ENCODE measurements around the gene FAM156B.
"Not testable (repeated sequence)": the region's sequence is repeated elsewhere in the genome, so short reads cannot be mapped to it uniquely, and the experiment has no call there.

FAM156B gene

GRCh38 chrX:52874661-52875060 is 22.5 kb upstream of the FAM156B start:
- no peak overlapping the region for H3K9ac ChIP-seq (ENCODE audit: low read length)
- no peak overlapping the region for H2AK5ac ChIP-seq (ENCODE audit: low read length, severe bottlenecking)
- no peak overlapping the region for H3K14ac ChIP-seq (ENCODE audit: low read length in 2 of 2)
- 67% methylated on average over 2 of the region's 5 CpGs for WGBS
- H3K23ac ChIP-seq (ENCODE audit: low read length in 2 of 2), result no peak overlapping the region
- H3K79me1 ChIP-seq (replicated peaks; ENCODE audit: low read length, poor library complexity, severe bottlenecking), result no peaks in the 10 kb centered on the region
- DNase-seq, result no peak
- no peaks in the 10 kb centered on the region for H3K9me3 ChIP-seq (ENCODE audit: control insufficient read depth, low read length)
- no peak overlapping the region for H3K4ac ChIP-seq (ENCODE audit: low read depth in 1 of 2, low read length in 2 of 2)
- no peak overlapping the region for H2BK12ac ChIP-seq (ENCODE audit: low read length in 2 of 2)
- peaks cover 0 to 38% of the 10 kb centered on the region in 2 experiments for H3K27me3 ChIP-seq (ENCODE audit: control insufficient read depth in 1 of 2, insufficient read depth in 1 of 2, low read length in 2 of 2)
- H2AFZ ChIP-seq (ENCODE audit: low read depth, low read length), result no peak overlapping the region
- H3K18ac ChIP-seq (ENCODE audit: low read depth in 1 of 2, low read length in 2 of 2), result no peak overlapping the region
- H3K36me3 ChIP-seq (ENCODE audit: control insufficient read depth in 1 of 2, insufficient read depth in 2 of 2, low read depth in 1 of 2, low read length in 2 of 2), result no peaks in the 10 kb centered on the region
- no peak overlapping the region for H3K4me3 ChIP-seq (ENCODE audit: insufficient read depth in 1 of 2, low read depth in 1 of 2, low read length in 2 of 2)
- H2BK120ac ChIP-seq (ENCODE audit: low read depth, low read length), result no peak overlapping the region
- H2BK5ac ChIP-seq (ENCODE audit: low read depth, low read length, poor library complexity, severe bottlenecking), result no peak overlapping the region
- no peak overlapping the region for H2BK15ac ChIP-seq (ENCODE audit: low read depth, poor library complexity, severe bottlenecking)
- no peaks in the 10 kb centered on the region for H3K4me1 ChIP-seq (ENCODE audit: control insufficient read depth, insufficient read depth, low read depth, low read length)
- H3K27ac ChIP-seq (ENCODE audit: low read length, poor library complexity, severe bottlenecking), result no peak overlapping the region
- no peak overlapping the region for H3K4me2 ChIP-seq (ENCODE audit: low read length, poor library complexity, severe bottlenecking)
- no peak overlapping the region for H4K91ac ChIP-seq (ENCODE audit: low read length)
- no peak overlapping the region for H4K8ac ChIP-seq (ENCODE audit: low read length)

GRCh38 chrX:52875436-52875835 is 21.7 kb upstream of the FAM156B start:
- not testable (repeated sequence) for H3K4me2 ChIP-seq (ENCODE audit: low read length, poor library complexity, severe bottlenecking); H2AFZ ChIP-seq (ENCODE audit: low read depth, low read length); H4K8ac ChIP-seq (ENCODE audit: low read length); H3K18ac ChIP-seq (ENCODE audit: low read depth in 1 of 2, low read length in 2 of 2); H3K36me3 ChIP-seq (ENCODE audit: control insufficient read depth in 1 of 2, insufficient read depth in 2 of 2, low read depth in 1 of 2, low read length in 2 of 2); H2BK5ac ChIP-seq (ENCODE audit: low read depth, low read length, poor library complexity, severe bottlenecking); H2BK12ac ChIP-seq (ENCODE audit: low read length in 2 of 2); DNase-seq; H2BK15ac ChIP-seq (ENCODE audit: low read depth, poor library complexity, severe bottlenecking); H3K4me1 ChIP-seq (ENCODE audit: control insufficient read depth, insufficient read depth, low read depth, low read length); H2BK120ac ChIP-seq (ENCODE audit: low read depth, low read length); H3K4ac ChIP-seq (ENCODE audit: low read depth in 1 of 2, low read length in 2 of 2); H2AK5ac ChIP-seq (ENCODE audit: low read length, severe bottlenecking); H4K91ac ChIP-seq (ENCODE audit: low read length); H3K23ac ChIP-seq (ENCODE audit: low read length in 2 of 2); H3K4me3 ChIP-seq (ENCODE audit: insufficient read depth in 1 of 2, low read depth in 1 of 2, low read length in 2 of 2); H3K14ac ChIP-seq (ENCODE audit: low read length in 2 of 2); H3K9ac ChIP-seq (ENCODE audit: low read length); H3K79me1 ChIP-seq (replicated peaks; ENCODE audit: low read length, poor library complexity, severe bottlenecking); H3K9me3 ChIP-seq (ENCODE audit: control insufficient read depth, low read length); H3K27ac ChIP-seq (ENCODE audit: low read length, poor library complexity, severe bottlenecking)
- WGBS, result 89% methylated on average over 8 of the region's 10 CpGs
- H3K27me3 ChIP-seq (ENCODE audit: control insufficient read depth in 1 of 2, insufficient read depth in 1 of 2, low read length in 2 of 2), result peaks cover 0 to 38% of the 10 kb centered on the region in 2 experiments

GRCh38 chrX:52876386-52876785 is 20.7 kb upstream of the FAM156B start:
- not testable (repeated sequence) for H3K14ac ChIP-seq (ENCODE audit: low read length in 2 of 2); H2AFZ ChIP-seq (ENCODE audit: low read depth, low read length); H3K79me1 ChIP-seq (replicated peaks; ENCODE audit: low read length, poor library complexity, severe bottlenecking); H3K23ac ChIP-seq (ENCODE audit: low read length in 2 of 2); H2BK5ac ChIP-seq (ENCODE audit: low read depth, low read length, poor library complexity, severe bottlenecking); H2BK15ac ChIP-seq (ENCODE audit: low read depth, poor library complexity, severe bottlenecking); H2AK5ac ChIP-seq (ENCODE audit: low read length, severe bottlenecking); H3K4ac ChIP-seq (ENCODE audit: low read depth in 1 of 2, low read length in 2 of 2); H3K4me2 ChIP-seq (ENCODE audit: low read length, poor library complexity, severe bottlenecking); H4K8ac ChIP-seq (ENCODE audit: low read length); H3K9me3 ChIP-seq (ENCODE audit: control insufficient read depth, low read length); H3K4me1 ChIP-seq (ENCODE audit: control insufficient read depth, insufficient read depth, low read depth, low read length); H3K9ac ChIP-seq (ENCODE audit: low read length); DNase-seq; H3K18ac ChIP-seq (ENCODE audit: low read depth in 1 of 2, low read length in 2 of 2); H3K27ac ChIP-seq (ENCODE audit: low read length, poor library complexity, severe bottlenecking); H3K36me3 ChIP-seq (ENCODE audit: control insufficient read depth in 1 of 2, insufficient read depth in 2 of 2, low read depth in 1 of 2, low read length in 2 of 2); H2BK12ac ChIP-seq (ENCODE audit: low read length in 2 of 2); H3K4me3 ChIP-seq (ENCODE audit: insufficient read depth in 1 of 2, low read depth in 1 of 2, low read length in 2 of 2); H4K91ac ChIP-seq (ENCODE audit: low read length); H2BK120ac ChIP-seq (ENCODE audit: low read depth, low read length)
- H3K27me3 ChIP-seq (ENCODE audit: control insufficient read depth in 1 of 2, insufficient read depth in 1 of 2, low read length in 2 of 2), result peaks cover 0 to 38% of the 10 kb centered on the region in 2 experiments
- WGBS, result 71% methylated on average over 3 of the region's 6 CpGs

GRCh38 chrX:52887459-52887858 is 9.7 kb upstream of the FAM156B start:
- not testable (repeated sequence) for H4K91ac ChIP-seq (ENCODE audit: low read length); H2AFZ ChIP-seq (ENCODE audit: low read depth, low read length); H3K79me1 ChIP-seq (replicated peaks; ENCODE audit: low read length, poor library complexity, severe bottlenecking); H3K4me1 ChIP-seq (ENCODE audit: control insufficient read depth, insufficient read depth, low read depth, low read length); H3K4ac ChIP-seq (ENCODE audit: low read depth in 1 of 2, low read length in 2 of 2); DNase-seq; H3K14ac ChIP-seq (ENCODE audit: low read length in 2 of 2); H3K4me3 ChIP-seq (ENCODE audit: insufficient read depth in 1 of 2, low read depth in 1 of 2, low read length in 2 of 2); H3K18ac ChIP-seq (ENCODE audit: low read depth in 1 of 2, low read length in 2 of 2); H2BK5ac ChIP-seq (ENCODE audit: low read depth, low read length, poor library complexity, severe bottlenecking); H3K36me3 ChIP-seq (ENCODE audit: control insufficient read depth in 1 of 2, insufficient read depth in 2 of 2, low read depth in 1 of 2, low read length in 2 of 2); H2BK15ac ChIP-seq (ENCODE audit: low read depth, poor library complexity, severe bottlenecking); H2AK5ac ChIP-seq (ENCODE audit: low read length, severe bottlenecking); H3K23ac ChIP-seq (ENCODE audit: low read length in 2 of 2); H2BK120ac ChIP-seq (ENCODE audit: low read depth, low read length); H2BK12ac ChIP-seq (ENCODE audit: low read length in 2 of 2); H3K27ac ChIP-seq (ENCODE audit: low read length, poor library complexity, severe bottlenecking); H3K4me2 ChIP-seq (ENCODE audit: low read length, poor library complexity, severe bottlenecking); H3K27me3 ChIP-seq (ENCODE audit: control insufficient read depth in 1 of 2, insufficient read depth in 1 of 2, low read length in 2 of 2); H3K9me3 ChIP-seq (ENCODE audit: control insufficient read depth, low read length); H4K8ac ChIP-seq (ENCODE audit: low read length); H3K9ac ChIP-seq (ENCODE audit: low read length)
- WGBS, result no CpG with 5 or more reads among the region's 10 CpGs
